Right lobe of liver (tissue), 6 donors: Measurements from ENCODE around the gene CTSC. TPM values are rescaled to one million over a fixed set of nuclear protein-coding genes. Genes with fewer than 3 reads are reported as not detected.

Source experiments
- ATAC-seq, 4 donors: fragments of 200-7000 bp; cut with Tn5 transposase; one replicate each; pipeline ENCODE4 v1.9.1; 2020; ENCODE audit warnings: mild to moderate bottlenecking in 4 of 4, moderate library complexity in 4 of 4
- DNase-seq, 3 donors: peaks; one replicate each; pipeline ENCODE4 v3.0.0-alpha.2; 2020
- H3K27ac ChIP-seq, 3 donors: fragments of 200-600 bp; one replicate each; pipeline ENCODE4 v1.8.0; 2022
- H3K27me3 ChIP-seq, 2 donors: fragments of 200-600 bp; one replicate each; pipeline ENCODE4 v1.8.0; 2022
- H3K36me3 ChIP-seq, 4 donors: fragments of 200-600 bp; sonication (generic) in 1 of 4; one replicate each; pipeline versions ENCODE4 v1.5.1 to v1.8.0; 2017 to 2022; ENCODE audit warnings: control low read depth in 1 of 4
- H3K4me1 ChIP-seq, 4 donors: fragments of 200-600 bp; sonication (generic) in 1 of 4; one replicate each; pipeline versions ENCODE4 v1.5.1 to v1.8.0; 2017 to 2022; ENCODE audit warnings: control low read depth in 1 of 4
- H3K4me3 ChIP-seq, 3 donors: fragments of 200-600 bp; one replicate each; pipeline ENCODE4 v1.8.0; 2022
- H3K9me3 ChIP-seq, 4 donors: fragments of 200-600 bp; sonication (generic) in 1 of 4; one replicate each; pipeline versions ENCODE4 v1.5.1 to v1.8.0; 2017 to 2022; ENCODE audit warnings: control low read depth in 1 of 4
- POLR2A ChIP-seq: fragments of 450-650 bp; IDR thresholded peaks from one replicate; pipeline ENCODE4 v1.6.1; 2017; ENCODE audit warnings: antibody characterized with exemption, mild to moderate bottlenecking
- WGBS: methylation state at CpG from one replicate; pipeline ENCODE4 v1.1.6; 2018; ENCODE audit warnings: low coverage, low lambda C conversion rate; ENCODE audit not compliant: insufficient coverage; ENCODE audit errors: missing lambda C conversion rate; 5-methylcytosine and 5-hydroxymethylcytosine counted together
- intact Hi-C, 2 donors: fragments of 100-400 bp; cut with DNase I; formaldehyde crosslinking; loops; one replicate each; pipeline versions ENCODE4 v1.11.2 to v1.14.1; 2022
- total RNA-seq, 6 experiments: library from RNA; depleted of rRNA in 2 of 6; stranded (reverse); fragments of >200 nt in 2 of 6; fragmentation: NEBNext Ultra II Directional in 3 of 6; extraction: Animal tissue kit (Norgen Biotek cat#: 25700) in 3 of 6; gene quantifications; one replicate each; pipeline versions ENCODE4 v1.1.0 to v1.2.4, GENCODE V29; 2016 to 2023
- TF ChIP-seq, protein P1 (sequence below), 4 donors: fragments of 200-600 bp in 3 of 4; fragments of 450-650 bp in 1 of 4; IDR thresholded peaks; one replicate each; pipeline versions ENCODE4 v1.5.1 to v1.8.0; 2016 to 2022; ENCODE audit warnings: antibody characterized with exemption in 4 of 4, mild to moderate bottlenecking in 2 of 4
- donor health status: DM: no; HTN: yes; CAD: no.
- donor health status: DM: no; HTN: no; CAD: no.
- donor health status: DM: no; HTN: no; CAD: no.
- donor health status: DM: no; HTN: yes; CAD: no.
- donor health status: DM: no; HTN: yes; CAD: no.

Gene CTSC
- total RNA-seq, 6 experiments from 2014 or later: 20.1 to 68.0 (median 42.8) TPM

DNA sequence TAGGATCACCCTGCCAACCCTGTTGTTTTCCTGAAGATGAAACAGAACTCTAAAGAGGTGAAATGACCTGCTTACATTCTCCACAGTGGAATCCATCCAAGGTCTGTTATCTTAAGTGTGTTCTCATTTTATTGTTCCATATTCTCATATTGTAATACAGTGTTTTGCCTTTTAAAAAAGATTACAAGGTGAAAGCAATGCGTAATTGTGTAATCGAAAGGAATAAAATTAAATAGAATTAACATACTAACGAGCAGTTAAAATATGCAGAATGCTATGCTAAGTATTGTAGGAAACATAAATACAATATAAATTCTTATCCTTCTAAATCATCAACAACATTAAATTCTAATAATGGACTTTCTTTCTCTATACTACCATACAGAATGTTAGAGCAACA, 41.6 kb upstream of the CTSC start:
- ATAC-seq: no peak
- H3K36me3 ChIP-seq: no peaks in the 10 kb centered on the region

DNA sequence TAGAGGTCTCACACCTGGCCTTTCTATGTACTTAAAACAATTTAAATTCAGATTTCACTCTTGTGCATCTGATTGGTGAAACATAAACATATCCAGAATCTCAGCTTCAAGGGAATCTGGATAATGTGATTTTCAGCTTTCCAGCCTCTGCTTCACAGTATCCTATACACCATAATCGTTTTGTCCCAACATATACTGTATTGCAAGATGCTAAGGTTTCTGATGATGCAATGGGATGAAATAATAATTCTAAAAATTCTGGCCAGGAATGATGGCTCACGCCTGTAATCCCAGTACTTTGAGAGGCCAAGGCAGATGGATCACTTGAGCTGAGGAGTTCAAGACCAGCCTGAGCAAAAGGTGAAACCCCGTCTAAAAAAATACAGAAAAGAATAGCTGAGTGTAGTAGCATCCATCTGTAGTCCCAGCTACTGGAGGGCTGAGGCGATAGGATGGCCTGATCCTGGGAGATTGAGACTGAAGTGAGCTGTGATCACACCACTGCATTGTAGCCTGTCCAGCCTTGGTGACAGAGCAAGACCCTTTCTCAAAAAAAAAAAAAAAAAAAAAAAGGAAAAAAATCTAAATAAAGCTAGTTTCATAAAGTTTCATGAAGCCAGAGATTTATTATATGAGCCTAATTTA, 41.0 kb upstream of the CTSC start:
- Histone ChIP-seq H3K4me3 (no peak overlapping the region), H3K4me1 (no peaks in the 10 kb centered on the region), H3K36me3 (no peaks in the 10 kb centered on the region), H3K27me3 (no peaks in the 10 kb centered on the region), H3K9me3 (no peaks in the 10 kb centered on the region), H3K27ac (no peak overlapping the region)
- TF ChIP-seq POLR2A: no peak
- TF ChIP-seq, protein P1, sequence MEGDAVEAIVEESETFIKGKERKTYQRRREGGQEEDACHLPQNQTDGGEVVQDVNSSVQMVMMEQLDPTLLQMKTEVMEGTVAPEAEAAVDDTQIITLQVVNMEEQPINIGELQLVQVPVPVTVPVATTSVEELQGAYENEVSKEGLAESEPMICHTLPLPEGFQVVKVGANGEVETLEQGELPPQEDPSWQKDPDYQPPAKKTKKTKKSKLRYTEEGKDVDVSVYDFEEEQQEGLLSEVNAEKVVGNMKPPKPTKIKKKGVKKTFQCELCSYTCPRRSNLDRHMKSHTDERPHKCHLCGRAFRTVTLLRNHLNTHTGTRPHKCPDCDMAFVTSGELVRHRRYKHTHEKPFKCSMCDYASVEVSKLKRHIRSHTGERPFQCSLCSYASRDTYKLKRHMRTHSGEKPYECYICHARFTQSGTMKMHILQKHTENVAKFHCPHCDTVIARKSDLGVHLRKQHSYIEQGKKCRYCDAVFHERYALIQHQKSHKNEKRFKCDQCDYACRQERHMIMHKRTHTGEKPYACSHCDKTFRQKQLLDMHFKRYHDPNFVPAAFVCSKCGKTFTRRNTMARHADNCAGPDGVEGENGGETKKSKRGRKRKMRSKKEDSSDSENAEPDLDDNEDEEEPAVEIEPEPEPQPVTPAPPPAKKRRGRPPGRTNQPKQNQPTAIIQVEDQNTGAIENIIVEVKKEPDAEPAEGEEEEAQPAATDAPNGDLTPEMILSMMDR (IDR thresholded peaks at IDR 0.05): no peak
- no peak for ATAC-seq
- DNase-seq: no peak
- intact Hi-C loops: no loop called here
- 74% methylated on average over 4 of the region's 4 CpGs for WGBS

More for the DNA sequence above, 41.6 kb upstream of the CTSC start:
- DNase-seq: no peak
- Histone ChIP-seq H3K9me3 (no peaks in the 10 kb centered on the region), H3K27me3 (no peaks in the 10 kb centered on the region), H3K4me3 (no peak overlapping the region), H3K27ac (no peak overlapping the region), H3K4me1 (no peaks in the 10 kb centered on the region)
- no peak for TF ChIP-seq POLR2A
- TF ChIP-seq, protein P1 (IDR thresholded peaks at IDR 0.05): no peak
- WGBS: 93% methylated on average over 3 of the region's 3 CpGs
- intact Hi-C loops: no loop called here

DNA sequence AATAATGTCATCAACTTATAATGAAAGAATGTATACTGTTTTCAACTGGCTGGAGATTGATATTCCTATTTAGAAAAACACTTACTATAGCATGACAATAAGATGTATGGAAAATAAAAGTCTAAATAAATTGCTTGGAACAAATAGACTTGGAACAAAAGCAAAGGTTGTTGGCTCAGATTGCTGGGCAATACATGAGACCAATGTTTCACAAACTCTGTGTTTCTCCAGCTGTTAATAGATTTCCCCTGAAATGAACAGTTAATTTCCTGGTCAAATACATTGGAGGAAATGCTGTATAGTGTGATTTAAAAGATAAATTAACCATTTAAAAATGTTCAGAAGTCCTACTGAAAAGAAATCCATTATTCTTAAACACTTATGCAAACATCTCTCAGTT, 40.1 kb upstream of the CTSC start:
- ATAC-seq: no peak
- intact Hi-C loops: no loop called here
- H3K4me1 ChIP-seq: no peaks in the 10 kb centered on the region
- H3K4me3 ChIP-seq: no peak overlapping the region
- no peak overlapping the region for H3K27ac ChIP-seq
- no peaks in the 10 kb centered on the region for H3K36me3 ChIP-seq
- no peaks in the 10 kb centered on the region for H3K27me3 ChIP-seq
- DNase-seq: no peak
- H3K9me3 ChIP-seq: no peaks in the 10 kb centered on the region
- no peak for TF ChIP-seq POLR2A
- TF ChIP-seq, protein P1 (IDR thresholded peaks at IDR 0.05): no peak

DNA sequence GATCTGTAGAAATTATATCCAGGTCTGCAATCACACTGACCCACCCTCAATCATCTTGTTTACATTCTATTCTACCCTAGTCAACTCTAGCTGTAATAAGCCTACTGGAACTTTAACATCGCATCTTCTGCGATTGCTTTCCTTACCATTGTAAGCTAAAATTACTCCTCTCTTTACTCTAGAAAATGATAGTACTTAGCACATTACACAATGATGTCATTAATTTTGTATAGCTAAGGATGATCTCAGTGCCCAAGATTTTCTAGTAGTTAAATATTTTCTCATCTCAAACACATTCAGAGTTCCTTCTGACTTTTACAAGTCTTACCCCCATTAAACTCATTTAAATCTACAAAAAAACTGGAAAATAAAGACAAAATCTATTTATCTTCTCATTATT, 39.6 kb upstream of the CTSC start:
- no peak overlapping the region for H3K27ac ChIP-seq
- no peaks in the 10 kb centered on the region for H3K9me3 ChIP-seq
- no peaks in the 10 kb centered on the region for H3K36me3 ChIP-seq
- ATAC-seq: no peak
- H3K27me3 ChIP-seq: no peaks in the 10 kb centered on the region
- H3K4me3 ChIP-seq: no peak overlapping the region
- no peaks in the 10 kb centered on the region for H3K4me1 ChIP-seq
- DNase-seq: no peak
- TF ChIP-seq, protein P1 (IDR thresholded peaks at IDR 0.05): no peak
- TF ChIP-seq POLR2A: no peak
- 87% methylated on average over 2 of the region's 2 CpGs for WGBS
- intact Hi-C loops: no loop called here
